Cardiac muscle cell (in vitro differentiated cells and primary cell): ENCODE measurements around the gene GABRG3. TPM values are rescaled to one million over a fixed set of nuclear protein-coding genes. Genes with fewer than 3 reads are reported as not detected.

Source experiments
- DNase-seq, 2 donors: peaks; one replicate each; pipeline versions ENCODE4 v3.0.0 to v3.0.0-alpha.2; 2010 to 2017; ENCODE audit warnings: low read depth in 1 of 2, low spot score in 1 of 2
- H3K27ac ChIP-seq: fragments of 200-600 bp; sonication (generic); 2 replicates; pipeline ENCODE4 v1.5.1; 2016
- H3K27me3 ChIP-seq: fragments of 200-600 bp; sonication (generic); 2 replicates; pipeline ENCODE4 v1.6.0; 2016; ENCODE audit warnings: control low read depth
- H3K36me3 ChIP-seq: fragments of 200-600 bp; sonication (generic); 2 replicates; pipeline ENCODE4 v1.5.1; 2016; ENCODE audit warnings: control low read depth
- H3K4me1 ChIP-seq: fragments of 200-600 bp; sonication (generic); 2 replicates; pipeline ENCODE4 v1.8.1; 2017; ENCODE audit warnings: low read depth, mild to moderate bottlenecking, mixed run types
- H3K4me3 ChIP-seq: fragments of 200-600 bp; sonication (generic); 2 replicates; pipeline ENCODE4 v1.5.1; 2016; ENCODE audit warnings: mild to moderate bottlenecking
- H3K9me3 ChIP-seq: fragments of 200-600 bp; sonication (generic); 2 replicates; pipeline ENCODE4 v1.5.1; 2017; ENCODE audit warnings: low read depth, mild to moderate bottlenecking, control low read depth
- polyA plus RNA-seq: library from polyadenylated mRNA; unstranded; fragments of >200 nt; fragmentation: Nextera tagmentation; extraction: Ambion mirVana; gene quantifications from 2 replicates; pipeline ENCODE4 v1.2.1, GENCODE V29; 2016
- total RNA-seq: library from RNA; depleted of rRNA; stranded (reverse); fragments of >200 nt; gene quantifications from 2 replicates; pipeline ENCODE4 v1.2.3, GENCODE V29; 2016
- TF ChIP-seq, protein P1 (sequence below): IDR thresholded peaks from 2 replicates; pipeline ENCODE4 v1.5.1; 2012; ENCODE audit warnings: low read depth, mild to moderate bottlenecking, low read length

The GABRG3 gene
- total and polyA plus RNA-seq, 2 experiments from 2014 or later: not detected

DNA sequence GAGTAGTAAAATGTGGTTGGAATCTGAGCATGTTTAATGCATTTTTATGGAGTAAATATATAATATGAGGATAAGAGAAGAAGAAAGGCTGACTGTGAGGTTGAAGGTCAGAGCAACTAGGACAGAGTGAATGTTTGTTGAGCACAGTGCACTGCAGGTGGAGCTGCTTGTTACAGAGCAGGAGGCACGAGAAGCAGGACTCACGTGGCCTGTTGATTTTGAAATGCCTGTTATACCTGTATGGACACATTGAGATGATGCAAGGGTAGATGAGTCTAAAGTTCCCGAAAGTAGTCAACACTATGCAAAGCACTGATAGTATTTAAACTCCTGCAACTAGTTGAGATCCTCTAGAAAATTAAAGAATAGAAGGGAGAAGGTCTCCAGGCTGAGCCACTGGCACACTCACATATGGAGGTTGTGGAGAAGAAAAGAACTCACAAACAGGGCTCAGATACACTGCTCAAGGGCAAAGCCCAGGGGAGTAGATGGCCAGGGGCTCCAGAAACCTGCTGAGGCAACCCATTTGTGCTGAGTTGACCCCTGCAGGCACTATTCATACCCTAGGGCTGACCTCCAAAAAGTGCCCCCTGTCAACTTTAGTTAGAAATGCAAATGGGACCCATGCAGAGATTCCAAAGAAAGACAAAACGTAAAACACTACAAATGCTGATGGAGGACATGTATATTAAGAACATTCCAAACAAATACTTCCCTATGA, 541.5 kb downstream of the GABRG3 start:
- H3K9me3 ChIP-seq: no peaks in the 10 kb centered on the region
- H3K27me3 ChIP-seq: no peaks in the 10 kb centered on the region
- H3K4me1 ChIP-seq: no peaks in the 10 kb centered on the region
- TF ChIP-seq, protein P1, sequence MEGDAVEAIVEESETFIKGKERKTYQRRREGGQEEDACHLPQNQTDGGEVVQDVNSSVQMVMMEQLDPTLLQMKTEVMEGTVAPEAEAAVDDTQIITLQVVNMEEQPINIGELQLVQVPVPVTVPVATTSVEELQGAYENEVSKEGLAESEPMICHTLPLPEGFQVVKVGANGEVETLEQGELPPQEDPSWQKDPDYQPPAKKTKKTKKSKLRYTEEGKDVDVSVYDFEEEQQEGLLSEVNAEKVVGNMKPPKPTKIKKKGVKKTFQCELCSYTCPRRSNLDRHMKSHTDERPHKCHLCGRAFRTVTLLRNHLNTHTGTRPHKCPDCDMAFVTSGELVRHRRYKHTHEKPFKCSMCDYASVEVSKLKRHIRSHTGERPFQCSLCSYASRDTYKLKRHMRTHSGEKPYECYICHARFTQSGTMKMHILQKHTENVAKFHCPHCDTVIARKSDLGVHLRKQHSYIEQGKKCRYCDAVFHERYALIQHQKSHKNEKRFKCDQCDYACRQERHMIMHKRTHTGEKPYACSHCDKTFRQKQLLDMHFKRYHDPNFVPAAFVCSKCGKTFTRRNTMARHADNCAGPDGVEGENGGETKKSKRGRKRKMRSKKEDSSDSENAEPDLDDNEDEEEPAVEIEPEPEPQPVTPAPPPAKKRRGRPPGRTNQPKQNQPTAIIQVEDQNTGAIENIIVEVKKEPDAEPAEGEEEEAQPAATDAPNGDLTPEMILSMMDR: no peak
- no peaks in the 10 kb centered on the region for H3K36me3 ChIP-seq
- DNase-seq: no peak
- no peak overlapping the region for H3K4me3 ChIP-seq
- H3K27ac ChIP-seq: no peak overlapping the region

DNA sequence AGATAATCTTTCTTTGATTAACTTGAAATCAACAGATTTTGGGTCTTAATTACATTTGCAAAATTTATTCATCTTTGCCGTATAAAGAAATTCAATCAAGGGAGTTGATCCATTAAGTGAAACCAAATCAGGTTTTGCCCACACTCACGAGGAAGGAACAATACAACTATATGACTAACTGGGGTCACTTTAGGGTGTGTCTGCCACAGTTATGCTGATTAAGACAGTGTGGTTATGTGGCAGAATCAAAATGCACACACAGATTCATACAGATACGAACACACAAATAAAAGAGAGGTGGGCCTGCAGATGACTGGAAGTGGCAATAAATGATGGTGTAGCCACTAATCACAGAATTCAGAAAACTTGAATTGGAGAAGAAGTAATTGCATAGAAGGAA, 543.5 kb downstream of the GABRG3 start:
- no peak overlapping the region for H3K4me3 ChIP-seq
- DNase-seq: no peak
- no peaks in the 10 kb centered on the region for H3K27me3 ChIP-seq
- TF ChIP-seq, protein P1: no peak
- H3K36me3 ChIP-seq: no peaks in the 10 kb centered on the region
- H3K9me3 ChIP-seq: no peaks in the 10 kb centered on the region
- H3K27ac ChIP-seq: no peak overlapping the region
- no peaks in the 10 kb centered on the region for H3K4me1 ChIP-seq

DNA sequence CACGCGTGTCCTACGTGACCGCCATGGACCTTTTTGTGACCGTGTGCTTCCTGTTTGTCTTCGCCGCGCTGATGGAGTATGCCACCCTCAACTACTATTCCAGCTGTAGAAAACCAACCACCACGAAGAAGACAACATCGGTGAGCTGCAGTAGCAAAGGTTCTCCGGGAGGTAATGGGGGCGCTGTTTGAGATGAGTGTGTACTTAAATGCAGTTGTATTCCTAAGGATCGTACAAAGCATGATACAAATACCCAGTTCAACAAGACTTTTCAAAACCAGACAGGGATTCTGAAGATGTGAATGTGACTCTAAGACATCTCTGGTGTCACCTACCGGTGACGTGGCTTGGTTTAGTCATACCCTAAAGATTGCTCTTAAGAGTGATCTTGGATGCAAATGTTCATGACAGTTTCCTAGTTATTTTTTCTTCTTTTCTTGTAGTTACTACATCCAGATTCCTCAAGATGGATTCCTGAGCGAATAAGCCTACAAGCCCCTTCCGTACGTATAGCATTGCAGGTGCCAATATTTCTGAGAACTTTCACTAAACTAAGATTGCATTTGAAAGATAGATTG, 556.6 kb downstream of the GABRG3 start:
- Histone ChIP-seq H3K4me1 (no peaks in the 10 kb centered on the region), H3K27me3 (no peaks in the 10 kb centered on the region), H3K9me3 (no peaks in the 10 kb centered on the region), H3K27ac (no peak overlapping the region), H3K36me3 (no peaks in the 10 kb centered on the region), H3K4me3 (no peak overlapping the region)
- no peak for DNase-seq
- TF ChIP-seq, protein P1: no peak

DNA sequence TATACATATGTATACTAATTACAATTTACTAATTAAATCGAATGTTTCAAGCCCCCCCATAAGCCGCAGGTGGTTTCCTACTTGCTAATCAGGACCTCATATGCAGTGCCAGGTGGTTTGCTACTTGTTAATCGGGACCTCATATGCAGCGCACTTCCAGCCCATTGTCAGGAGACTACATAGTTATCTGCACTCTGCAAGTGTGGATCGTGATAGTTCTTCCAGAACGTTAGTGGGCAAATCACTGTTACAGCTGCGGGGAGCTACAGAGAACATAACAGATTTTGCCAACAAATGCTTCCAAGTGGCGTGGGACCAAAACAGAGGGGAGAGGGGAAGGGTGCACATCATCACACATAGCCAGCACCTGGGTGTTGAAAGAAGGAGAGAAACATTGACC, 558.4 kb downstream of the GABRG3 start:
- Histone ChIP-seq H3K9me3 (no peaks in the 10 kb centered on the region), H3K27ac (no peak overlapping the region), H3K27me3 (no peaks in the 10 kb centered on the region), H3K4me1 (no peaks in the 10 kb centered on the region), H3K4me3 (no peak overlapping the region), H3K36me3 (no peaks in the 10 kb centered on the region)
- no peak for DNase-seq
- TF ChIP-seq, protein P1: no peak

DNA sequence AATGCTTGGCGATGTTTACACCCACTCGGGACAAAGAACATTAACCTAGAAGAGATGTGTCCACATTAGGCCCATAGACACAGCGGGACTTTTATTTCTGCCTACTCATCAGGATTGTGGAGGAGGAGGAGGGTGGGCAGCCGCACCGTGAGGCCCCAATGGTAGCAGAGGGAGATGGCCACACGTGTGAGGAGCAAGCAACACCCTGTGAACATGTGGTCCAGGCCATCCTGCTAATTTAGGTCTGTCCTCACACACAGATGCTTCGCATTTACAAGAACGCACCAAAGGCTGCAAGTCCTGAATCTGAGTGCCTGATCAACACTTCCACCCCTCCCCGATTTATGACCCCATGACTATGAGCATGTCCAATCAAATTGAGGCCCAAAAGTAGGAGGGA, 560.0 kb downstream of the GABRG3 start:
- no peaks in the 10 kb centered on the region for H3K36me3 ChIP-seq
- no peaks in the 10 kb centered on the region for H3K4me1 ChIP-seq
- no peaks in the 10 kb centered on the region for H3K27me3 ChIP-seq
- no peak overlapping the region for H3K27ac ChIP-seq
- H3K9me3 ChIP-seq: no peaks in the 10 kb centered on the region
- TF ChIP-seq, protein P1: no peak
- no peak for DNase-seq
- H3K4me3 ChIP-seq: no peak overlapping the region
